Right atrium auricular region (tissue), 2 donors: Measurements from ENCODE around the gene ADAMTS10. TPM values are rescaled to one million over a fixed set of nuclear protein-coding genes. Genes with fewer than 3 reads are reported as not detected.
A peak's percentile ranks its signal among the peaks of the same experiment; 100 is the strongest.
"Not testable (repeated sequence)": the region's sequence is repeated elsewhere in the genome, so short reads cannot be mapped to it uniquely, and the experiment has no call there.

Source experiments
- DNase-seq: peaks from one replicate; pipeline ENCODE4 v3.0.0-alpha.2; 2019; ENCODE audit warnings: low spot score
- H3K27ac ChIP-seq, 2 donors: fragments of 200-600 bp; sonication (generic); 1 replicate in 1 of 2; 2 replicates in 1 of 2; pipeline ENCODE4 v1.5.1; 2016 to 2019
- H3K27me3 ChIP-seq, 2 donors: fragments of 200-600 bp; sonication (generic); one replicate each; pipeline versions ENCODE4 v1.5.1 to v1.6.0; 2017 to 2019
- H3K36me3 ChIP-seq: fragments of 200-600 bp; sonication (generic); one replicate; pipeline ENCODE4 v1.5.1; 2016
- H3K4me1 ChIP-seq, 2 donors: fragments of 200-600 bp; sonication (generic); one replicate each; pipeline versions ENCODE4 v1.5.1 to v1.6.0; 2017 to 2019
- H3K4me3 ChIP-seq, 2 donors: fragments of 200-600 bp; sonication (generic); 1 replicate in 1 of 2; 2 replicates in 1 of 2; pipeline ENCODE4 v1.5.1; 2017 to 2019; ENCODE audit warnings: mild to moderate bottlenecking in 1 of 2, moderate library complexity in 1 of 2
- H3K9me3 ChIP-seq, 2 donors: fragments of 200-600 bp; sonication (generic); one replicate each; pipeline ENCODE4 v1.5.1; 2019
- total RNA-seq, 2 donors: library from RNA; depleted of rRNA; stranded (reverse); fragments of >200 nt; gene quantifications; one replicate each; pipeline ENCODE4 v1.1.0, GENCODE V29; 2016
- TF ChIP-seq, protein P1 (sequence below), 2 donors: fragments of 200-600 bp; sonication (generic); IDR thresholded peaks; one replicate each; pipeline ENCODE4 v1.5.1; 2019; ENCODE audit warnings: antibody characterized with exemption in 2 of 2

The ADAMTS10 gene
- total RNA-seq, 2 donors from 2014 or later: 13.1 to 14.9 TPM

DNA sequence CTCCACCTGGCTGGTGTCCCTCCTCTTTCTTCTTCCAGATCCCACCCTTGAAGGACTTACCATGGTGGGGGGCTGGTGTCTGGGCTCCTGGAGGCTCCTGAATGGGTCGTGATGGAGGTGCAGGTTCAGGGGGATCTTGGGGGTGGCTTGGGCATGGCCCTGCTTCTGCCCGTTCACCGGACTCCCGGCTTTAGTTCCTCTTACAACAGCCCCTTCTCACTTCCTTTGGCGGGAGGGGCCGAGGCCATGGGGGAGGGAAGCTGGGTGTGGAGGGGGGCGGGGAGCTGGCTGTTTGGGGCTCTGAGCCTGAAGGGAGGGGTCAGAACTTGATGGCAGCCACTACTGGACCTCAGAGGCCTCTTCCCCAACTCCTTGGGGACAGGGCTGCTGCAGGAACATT is 33.3 kb downstream of the ADAMTS10 start, which contains the start of gene MYO1F:
TSS of gene MYO1F (minus strand) at position 196 of the 400 bp plus-strand sequence. CDS start at position 63, 133 bp downstream.
- Histone ChIP-seq H3K27me3 (no peaks in the 10 kb centered on the region), H3K4me1 (peaks cover 0 to 15% of the 10 kb centered on the region in 2 donors), H3K4me3 (peak within 1 kb of the TSS; percentile 23 to 39), H3K36me3 (no peaks in the 10 kb centered on the region), H3K9me3 (no peaks in the 10 kb centered on the region), H3K27ac (peak within 1 kb of the TSS in 1 of 2 donors; percentile 29)
- DNase-seq: no peak
- TF ChIP-seq, protein P1, sequence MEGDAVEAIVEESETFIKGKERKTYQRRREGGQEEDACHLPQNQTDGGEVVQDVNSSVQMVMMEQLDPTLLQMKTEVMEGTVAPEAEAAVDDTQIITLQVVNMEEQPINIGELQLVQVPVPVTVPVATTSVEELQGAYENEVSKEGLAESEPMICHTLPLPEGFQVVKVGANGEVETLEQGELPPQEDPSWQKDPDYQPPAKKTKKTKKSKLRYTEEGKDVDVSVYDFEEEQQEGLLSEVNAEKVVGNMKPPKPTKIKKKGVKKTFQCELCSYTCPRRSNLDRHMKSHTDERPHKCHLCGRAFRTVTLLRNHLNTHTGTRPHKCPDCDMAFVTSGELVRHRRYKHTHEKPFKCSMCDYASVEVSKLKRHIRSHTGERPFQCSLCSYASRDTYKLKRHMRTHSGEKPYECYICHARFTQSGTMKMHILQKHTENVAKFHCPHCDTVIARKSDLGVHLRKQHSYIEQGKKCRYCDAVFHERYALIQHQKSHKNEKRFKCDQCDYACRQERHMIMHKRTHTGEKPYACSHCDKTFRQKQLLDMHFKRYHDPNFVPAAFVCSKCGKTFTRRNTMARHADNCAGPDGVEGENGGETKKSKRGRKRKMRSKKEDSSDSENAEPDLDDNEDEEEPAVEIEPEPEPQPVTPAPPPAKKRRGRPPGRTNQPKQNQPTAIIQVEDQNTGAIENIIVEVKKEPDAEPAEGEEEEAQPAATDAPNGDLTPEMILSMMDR (IDR thresholded peaks at IDR 0.05): no peak

DNA sequence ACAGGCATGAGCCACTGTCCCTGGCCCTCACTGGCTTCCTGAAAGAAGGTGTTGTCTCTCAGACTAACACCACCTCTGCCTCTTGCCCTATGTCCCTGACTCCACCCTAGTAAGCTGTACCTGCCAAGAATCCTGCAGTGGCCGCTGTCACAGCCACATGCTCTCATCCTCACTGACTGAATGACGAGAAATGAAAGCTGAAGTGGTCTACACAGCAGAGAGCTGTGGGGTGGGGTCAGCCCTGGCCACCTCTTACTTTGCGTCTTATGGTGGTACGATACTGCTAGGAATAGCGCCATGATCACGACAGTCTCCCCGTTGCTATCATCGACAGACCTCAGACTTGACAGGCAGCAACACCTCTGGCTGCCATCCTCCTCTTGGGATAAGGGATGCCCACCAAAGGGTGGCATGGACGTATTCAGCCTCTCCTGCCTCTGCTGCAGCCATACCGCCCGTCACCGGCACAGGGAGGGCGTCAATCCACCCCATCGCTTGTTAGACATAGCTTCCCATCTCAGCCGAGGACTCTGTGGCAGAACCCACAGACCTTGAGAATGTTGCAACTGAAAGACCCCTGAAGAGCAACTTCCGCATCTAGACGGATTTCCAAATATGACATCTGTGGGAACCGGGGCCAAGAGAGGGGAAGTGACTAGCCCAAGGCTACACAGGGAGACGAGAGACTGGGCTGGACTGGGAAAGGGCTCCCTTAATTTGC is 34.1 kb downstream of the ADAMTS10 start:
- peak overlapping the region; percentile 23 to 39 for H3K4me3 ChIP-seq
- H3K36me3 ChIP-seq: no peaks in the 10 kb centered on the region
- peak overlapping the region in 1 of 2 donors; percentile 29 for H3K27ac ChIP-seq
- DNase-seq: no peak
- no peaks in the 10 kb centered on the region for H3K9me3 ChIP-seq
- H3K27me3 ChIP-seq: no peaks in the 10 kb centered on the region
- TF ChIP-seq, protein P1 (IDR thresholded peaks at IDR 0.05): no peak
- H3K4me1 ChIP-seq: peaks cover 0 to 15% of the 10 kb centered on the region in 2 donors

DNA sequence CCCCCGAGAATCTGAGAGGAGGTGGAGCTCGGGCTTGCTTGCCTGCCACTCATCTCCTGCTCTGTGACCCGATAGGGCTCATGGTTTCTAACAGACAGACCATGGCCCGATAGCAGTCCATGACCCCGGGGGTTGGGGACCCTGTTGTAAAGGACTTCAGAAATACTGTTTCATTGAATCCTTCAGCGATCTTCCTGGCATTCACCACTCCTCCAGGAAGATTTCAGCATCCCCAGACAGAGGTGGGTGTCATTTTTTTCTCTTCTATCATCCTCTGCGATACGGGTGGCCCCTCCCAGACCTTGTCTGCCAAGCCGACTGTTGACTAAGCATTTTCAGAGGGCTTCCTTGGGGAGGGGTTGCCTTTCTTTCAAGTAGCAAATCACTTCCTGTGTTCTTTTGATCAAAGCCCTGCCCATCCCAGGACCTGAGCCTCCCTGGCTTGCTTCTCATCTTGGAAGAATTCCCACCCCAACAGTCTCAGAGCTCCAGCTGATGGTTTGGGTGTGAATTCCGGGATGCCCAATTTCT is 35.0 kb downstream of the ADAMTS10 start:
- peak overlapping the region in 1 of 2 donors; percentile 39 for H3K4me3 ChIP-seq
- no peaks in the 10 kb centered on the region for H3K27me3 ChIP-seq

DNA sequence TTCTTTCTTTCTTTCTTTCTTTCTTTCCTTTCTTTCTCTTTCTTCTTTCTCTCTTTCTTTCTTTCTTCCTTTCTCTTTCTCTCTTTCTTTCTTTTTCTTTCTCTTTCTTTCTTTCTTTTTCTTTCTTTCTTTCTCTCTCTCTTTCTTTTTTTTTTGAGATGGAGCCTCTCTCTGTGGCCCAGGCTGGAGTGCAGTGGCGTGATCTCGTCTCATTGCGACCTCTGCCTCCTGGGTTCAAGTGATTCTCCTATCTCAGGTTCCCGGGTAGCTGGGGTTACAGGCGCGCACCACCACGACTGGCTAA is 35.9 kb downstream of the ADAMTS10 start:
- not testable (repeated sequence) for H3K4me1 ChIP-seq, H3K27ac ChIP-seq, H3K9me3 ChIP-seq, H3K27me3 ChIP-seq, H3K36me3 ChIP-seq, DNase-seq, H3K4me3 ChIP-seq

More for the DNA sequence above, 35.0 kb downstream of the ADAMTS10 start:
- Histone ChIP-seq H3K9me3 (no peaks in the 10 kb centered on the region), H3K4me1 (peaks cover 0 to 10% of the 10 kb centered on the region in 2 donors), H3K27ac (no peak overlapping the region), H3K36me3 (no peaks in the 10 kb centered on the region)
- TF ChIP-seq, protein P1 (IDR thresholded peaks at IDR 0.05): no peak
- DNase-seq: no peak

DNA sequence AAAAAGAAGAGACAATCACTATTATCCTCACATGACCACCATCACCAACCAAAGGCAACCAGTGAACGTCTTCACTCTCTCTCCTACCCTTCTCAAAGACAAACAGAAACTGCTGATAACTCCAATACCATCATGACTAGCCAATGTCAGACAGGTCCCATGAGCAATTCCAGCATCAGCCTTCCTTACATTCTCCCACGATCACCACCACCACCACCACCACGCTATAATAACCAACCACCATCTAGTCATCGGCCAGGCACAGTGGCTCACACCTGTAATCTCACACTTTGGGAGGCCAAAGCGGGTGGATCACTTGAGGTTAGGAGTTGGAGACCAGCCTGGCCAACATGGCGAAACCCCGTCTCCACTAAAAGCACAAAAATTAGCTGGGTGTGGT is 37.2 kb downstream of the ADAMTS10 start:
- no peak overlapping the region for H3K27ac ChIP-seq
- TF ChIP-seq, protein P1 (IDR thresholded peaks at IDR 0.05): no peak
- H3K4me3 ChIP-seq: no peak overlapping the region
- H3K36me3 ChIP-seq: no peaks in the 10 kb centered on the region
- DNase-seq: no peak
- no peaks in the 10 kb centered on the region for H3K4me1 ChIP-seq
- H3K9me3 ChIP-seq: no peaks in the 10 kb centered on the region
- H3K27me3 ChIP-seq: no peaks in the 10 kb centered on the region

DNA sequence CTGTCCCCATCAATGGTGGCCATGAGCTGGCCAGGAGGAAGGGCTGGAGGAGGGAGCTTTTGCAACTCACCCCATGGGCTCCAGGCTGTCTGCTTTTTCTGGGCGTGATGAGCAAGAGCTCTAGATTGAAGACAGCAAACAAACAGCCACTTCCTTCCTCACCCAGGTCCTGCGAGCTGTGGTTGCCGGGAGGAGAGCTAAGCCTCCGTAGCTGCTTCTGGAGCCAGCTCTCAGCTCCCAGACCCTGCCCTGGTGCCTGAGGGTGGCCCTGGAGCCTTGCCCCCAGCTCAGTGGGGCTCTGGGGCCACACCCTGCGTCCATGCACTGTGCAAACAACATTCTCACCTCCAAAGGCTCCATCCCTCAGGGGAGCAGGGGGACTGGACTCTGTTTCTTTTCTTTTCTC is 39.5 kb downstream of the ADAMTS10 start:
- Histone ChIP-seq H3K27me3 (no peaks in the 10 kb centered on the region), H3K27ac (no peak overlapping the region), H3K4me1 (no peaks in the 10 kb centered on the region), H3K9me3 (no peaks in the 10 kb centered on the region), H3K36me3 (no peaks in the 10 kb centered on the region), H3K4me3 (no peak overlapping the region)
- TF ChIP-seq, protein P1 (IDR thresholded peaks at IDR 0.05): no peak
- no peak for DNase-seq
